Suprapubic skin (tissue), 3 donors: Measurements from ENCODE around the gene UVSSA.

ENCODE experiments used
- CTCF ChIP-seq, 2 donors: fragments of 200-600 bp in 1 of 2; fragments of 450-650 bp in 1 of 2; sonication (generic) in 1 of 2; IDR thresholded peaks; one replicate each; pipeline ENCODE4 v1.5.1; 2016 to 2019; ENCODE audit warnings: antibody characterized with exemption in 2 of 2, mild to moderate bottlenecking in 1 of 2, moderate library complexity in 1 of 2
- POLR2AphosphoS5 ChIP-seq, 3 donors: sonication (generic); formaldehyde crosslinking; IDR thresholded peaks; one replicate each; pipeline ENCODE4 v1.6.1; 2017; ENCODE audit warnings: antibody characterized with exemption in 3 of 3

GRCh38 chr4:1349359-1350168 is 2.6 kb downstream of the UVSSA start:
- TF ChIP-seq POLR2AphosphoS5 (IDR thresholded peaks at IDR 0.05) (no peak), CTCF (IDR thresholded peaks at IDR 0.05) (no peak)
